GM23248 (cell line): ENCODE measurements around the gene KCNMA1. TPM values are rescaled to one million over a fixed set of nuclear protein-coding genes. Genes with fewer than 3 reads are reported as not detected.
A peak's percentile ranks its signal among the peaks of the same experiment; 100 is the strongest.

ENCODE experiments used
- DNase-seq: peaks from one replicate; pipeline ENCODE4 v3.0.0-alpha.2; 2015
- H2AFZ ChIP-seq: fragments of 200-600 bp; sonication (generic); 2 replicates; pipeline ENCODE4 v1.6.1; 2016; ENCODE audit warnings: antibody characterized with exemption
- H3F3A ChIP-seq: fragments of 200-600 bp; sonication (generic); 2 replicates; pipeline ENCODE4 v1.6.1; 2016; ENCODE audit warnings: mild to moderate bottlenecking, antibody characterized with exemption, mixed run types; ENCODE audit not compliant: insufficient read depth
- H3K27ac ChIP-seq: fragments of 200-600 bp; sonication (generic); 2 replicates; pipeline ENCODE4 v1.5.1; 2016; ENCODE audit warnings: mild to moderate bottlenecking
- H3K27me3 ChIP-seq: fragments of 200-600 bp; sonication (generic); replicated peaks from 2 replicates; pipeline ENCODE4 v1.6.1; 2016; ENCODE audit warnings: mild to moderate bottlenecking; ENCODE audit not compliant: insufficient read depth
- H3K36me3 ChIP-seq: fragments of 200-600 bp; sonication (generic); 2 replicates; pipeline ENCODE4 v1.6.1; 2016; ENCODE audit warnings: low read depth, mild to moderate bottlenecking
- H3K4me1 ChIP-seq: fragments of 200-600 bp; sonication (generic); 2 replicates; pipeline ENCODE4 v1.6.1; 2016; ENCODE audit warnings: mild to moderate bottlenecking; ENCODE audit not compliant: insufficient read depth
- H3K4me2 ChIP-seq: fragments of 200-600 bp; sonication (generic); one replicate; pipeline ENCODE4 v1.6.1; 2016; ENCODE audit warnings: mild to moderate bottlenecking; ENCODE audit not compliant: unreplicated experiment
- H3K4me3 ChIP-seq: fragments of 200-600 bp; sonication (generic); 2 replicates; pipeline ENCODE4 v1.5.1; 2016; ENCODE audit warnings: mild to moderate bottlenecking
- H3K79me2 ChIP-seq: fragments of 200-600 bp; sonication (generic); 2 replicates; pipeline ENCODE4 v1.6.1; 2016; ENCODE audit warnings: mild to moderate bottlenecking; ENCODE audit not compliant: insufficient read depth
- H3K9ac ChIP-seq: fragments of 200-600 bp; sonication (generic); 2 replicates; pipeline ENCODE4 v1.6.1; 2016; ENCODE audit warnings: mild to moderate bottlenecking
- H3K9me2 ChIP-seq: fragments of 200-600 bp; sonication (generic); 2 replicates; pipeline ENCODE4 v1.6.1; 2016; ENCODE audit warnings: mixed run types, mild to moderate bottlenecking, moderate library complexity; ENCODE audit not compliant: insufficient read depth
- H3K9me3 ChIP-seq: fragments of 200-600 bp; sonication (generic); one replicate; pipeline ENCODE4 v1.6.1; 2017; ENCODE audit warnings: low read depth
- H4K20me1 ChIP-seq: fragments of 200-600 bp; sonication (generic); 2 replicates; pipeline ENCODE4 v1.6.0; 2016; ENCODE audit not compliant: insufficient read depth
- EZH2 ChIP-seq: fragments of 200-600 bp; sonication (generic); IDR thresholded peaks from 2 replicates; pipeline ENCODE4 v1.6.1; 2018; ENCODE audit warnings: antibody characterized with exemption, mild to moderate bottlenecking; ENCODE audit not compliant: insufficient read depth, poor library complexity, severe bottlenecking
- EZH2phosphoT487 ChIP-seq: fragments of 200-600 bp; sonication (generic); IDR thresholded peaks from 2 replicates; pipeline ENCODE4 v1.6.1; 2018; ENCODE audit warnings: antibody characterized with exemption, moderate library complexity, mild to moderate bottlenecking, low read depth; ENCODE audit not compliant: insufficient read depth
- WGBS, 2 experiments: methylation state at CpG; one replicate each; pipeline ENCODE4 v1.1.6; 2015 to 2017; ENCODE audit warnings: low lambda C conversion rate in 2 of 2, low coverage in 1 of 2; ENCODE audit errors: missing lambda C conversion rate in 2 of 2; 5-methylcytosine and 5-hydroxymethylcytosine counted together
- in situ Hi-C: fragments of 300-500 bp; cut with MboI; formaldehyde crosslinking; loops from 2 replicates; pipeline ENCODE4 v1.15.0; 2020
- polyA plus RNA-seq: library from polyadenylated mRNA; unstranded; fragments of >200 nt; fragmentation: Nextera tagmentation; extraction: Ambion mirVana; gene quantifications from 2 replicates; pipeline ENCODE4 v1.2.1, GENCODE V29; 2016
- total RNA-seq: library from RNA; depleted of rRNA; stranded (reverse); fragments of >200 nt; shearing (Covaris generic); gene quantifications from 2 replicates; pipeline ENCODE4 v1.2.3, GENCODE V29; 2014

KCNMA1 gene
- total and polyA plus RNA-seq, 2 experiments from 2014 or later = 14.2 to 25.1 TPM

GRCh38 chr10:77249901-77250459 is 387.6 kb downstream of the KCNMA1 start:
- Histone ChIP-seq H3K4me1 (peaks cover 16% of the 10 kb centered on the region), H3F3A (peaks cover 8% of the 10 kb centered on the region), H2AFZ (no peak overlapping the region), H3K9me3 (no peaks in the 10 kb centered on the region), H3K4me3 (no peak overlapping the region), H3K79me2 (no peaks in the 10 kb centered on the region), H3K27me3 (no peaks in the 10 kb centered on the region), H4K20me1 (no peaks in the 10 kb centered on the region), H3K36me3 (no peaks in the 10 kb centered on the region), H3K9me2 (no peaks in the 10 kb centered on the region), H3K9ac (no peak overlapping the region), H3K4me2 (no peak overlapping the region), H3K27ac (no peak overlapping the region)
- TF ChIP-seq EZH2 (no peak), EZH2phosphoT487 (no peak)
- in situ Hi-C loops = loop anchor here (10.0 kb wide), 1 partner anchor 395 kb away; no protein-coding TSS in a partner anchor
- 74 to 76% methylated on average over 3 of the region's 3 CpGs for WGBS, 2 experiments
- DNase-seq = no peak

- Histone ChIP-seq H3K27me3 (no peaks in the 10 kb centered on the region), H3K4me1 (peaks cover 21% of the 10 kb centered on the region)
Observed at GRCh38 chr10:77248104-77248790, 389.4 kb downstream of the KCNMA1 start.

GRCh38 chr10:77247031-77247990 is 390.3 kb downstream of the KCNMA1 start:
- Histone ChIP-seq H3K27me3 (no peaks in the 10 kb centered on the region), H3K4me3 (no peak overlapping the region), H3K4me1 (peaks cover 30% of the 10 kb centered on the region), H3K9me2 (no peaks in the 10 kb centered on the region), H3K36me3 (no peaks in the 10 kb centered on the region), H2AFZ (no peak overlapping the region), H3K9ac (no peak overlapping the region), H3K4me2 (no peak overlapping the region), H3K79me2 (no peaks in the 10 kb centered on the region), H4K20me1 (no peaks in the 10 kb centered on the region), H3F3A (peaks cover 29% of the 10 kb centered on the region), H3K27ac (no peak overlapping the region), H3K9me3 (no peaks in the 10 kb centered on the region)
- TF ChIP-seq EZH2 (no peak), EZH2phosphoT487 (no peak)
- in situ Hi-C loops = no loop called here
- WGBS, 2 experiments = 95 to 96% methylated on average over 12 of the region's 12 CpGs
- no peak for DNase-seq

More at GRCh38 chr10:77248104-77248790, 389.4 kb downstream of the KCNMA1 start:
- peaks cover 19% of the 10 kb centered on the region for H3F3A ChIP-seq
- no peaks in the 10 kb centered on the region for H3K9me2 ChIP-seq
- H3K9ac ChIP-seq = no peak overlapping the region
- H3K4me3 ChIP-seq = no peak overlapping the region
- no peak for DNase-seq
- 89% methylated on average over 5 of the region's 5 CpGs for WGBS, 2 experiments
- in situ Hi-C loops = no loop called here
- no peaks in the 10 kb centered on the region for H3K79me2 ChIP-seq
- TF ChIP-seq EZH2 (no peak), EZH2phosphoT487 (no peak)
- H3K9me3 ChIP-seq = no peaks in the 10 kb centered on the region
- H3K4me2 ChIP-seq = no peak overlapping the region
- H3K36me3 ChIP-seq = no peaks in the 10 kb centered on the region
- H3K27ac ChIP-seq = no peak overlapping the region
- H2AFZ ChIP-seq = no peak overlapping the region
- no peaks in the 10 kb centered on the region for H4K20me1 ChIP-seq

- peak overlapping the region; percentile 22 for H3K4me2 ChIP-seq
- in situ Hi-C loops = no loop called here
- H2AFZ ChIP-seq = no peak overlapping the region
- H4K20me1 ChIP-seq = no peaks in the 10 kb centered on the region
- WGBS, 2 experiments = 76 to 82% methylated on average over 1 of the region's 1 CpG
- H3K27me3 ChIP-seq = no peaks in the 10 kb centered on the region
- no peaks in the 10 kb centered on the region for H3K9me3 ChIP-seq
- H3K9me2 ChIP-seq = no peaks in the 10 kb centered on the region
- H3K4me1 ChIP-seq = peaks cover 35% of the 10 kb centered on the region
- no peak overlapping the region for H3K4me3 ChIP-seq
- H3K9ac ChIP-seq = no peak overlapping the region
- TF ChIP-seq EZH2phosphoT487 = no peak
- no peaks in the 10 kb centered on the region for H3K36me3 ChIP-seq
- peaks cover 39% of the 10 kb centered on the region for H3F3A ChIP-seq
- peak overlapping the region; percentile 42 for H3K27ac ChIP-seq
- peak; percentile 73 for DNase-seq
- no peaks in the 10 kb centered on the region for H3K79me2 ChIP-seq
Observed at GRCh38 chr10:77245953-77246352, 391.7 kb downstream of the KCNMA1 start.
